ENCODE results near the gene HLA-DOA. TPM values are rescaled to one million over a fixed set of nuclear protein-coding genes. Genes with fewer than 3 reads are reported as not detected.

HLA-DOA gene
- total and polyA plus RNA-seq, 2 donors (not counting 1 experiment from before 2014, with no cell fraction given), result 209 to 338 TPM

DNA sequence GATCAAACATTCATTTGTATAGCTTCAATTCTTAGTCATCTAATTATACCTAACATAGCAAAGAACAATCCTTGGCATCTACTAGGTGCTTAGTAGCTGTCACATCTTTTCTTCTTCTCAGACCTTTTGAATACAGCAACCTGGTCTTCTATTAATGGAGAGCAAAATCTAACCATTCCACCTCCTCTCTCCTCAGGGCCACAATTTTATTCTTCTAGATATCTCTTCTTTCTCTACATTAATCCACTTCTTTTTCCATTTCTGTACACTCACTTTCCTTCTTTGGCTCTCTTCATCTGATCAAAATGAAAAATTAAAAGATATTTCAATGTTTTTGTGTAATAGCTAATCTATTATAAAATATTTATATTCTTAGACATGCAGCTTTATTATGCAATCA lies 9.0 kb upstream of the HLA-DOA start:
- Histone ChIP-seq H3K79me2 (ENCODE audit: control insufficient read depth, insufficient read depth, low read length) (peaks cover 64% of the 10 kb centered on the region), H3K4me2 (replicated peaks; ENCODE audit: low read depth, low read length, poor library complexity, severe bottlenecking) (peak overlapping the region; percentile 68), H3K27ac (ENCODE audit: low read length in 2 of 2) (peak overlapping the region; percentile 98 to 100), H3K9me3 (ENCODE audit: control extremely low read depth in 1 of 3, control insufficient read depth in 2 of 3, insufficient read depth in 1 of 3, low read length in 2 of 3) (no peaks in the 10 kb centered on the region), H4K20me1 (ENCODE audit: control insufficient read depth, insufficient read depth, low read length, poor library complexity, severe bottlenecking) (no peaks in the 10 kb centered on the region), H3K4me1 (ENCODE audit: control insufficient read depth in 2 of 2, insufficient read depth in 2 of 2, low read length in 2 of 2) (peaks cover 71 to 74% of the 10 kb centered on the region in 2 donors), H3K27me3 (replicated peaks in 1 of 4; ENCODE audit: control extremely low read depth in 1 of 4, control insufficient read depth in 3 of 4, insufficient read depth in 4 of 4, low read length in 3 of 4) (no peaks in the 10 kb centered on the region), H2AFZ (ENCODE audit: insufficient read depth, low read depth, low read length, poor library complexity, severe bottlenecking) (no peak overlapping the region), H3K4me3 (ENCODE audit: control extremely low read depth in 1 of 5, extremely low read depth in 1 of 5, insufficient read depth in 1 of 5, low read depth in 2 of 5, low read length in 4 of 5) (peak overlapping the region in 2 of 5 experiments; percentile 8 to 16), H3K36me3 (replicated peaks in 1 of 2; ENCODE audit: control extremely low read depth in 1 of 2, control insufficient read depth in 1 of 2, extremely low read depth in 1 of 2, insufficient read depth in 2 of 2, low read length in 1 of 2) (no peaks in the 10 kb centered on the region), H3K9ac (ENCODE audit: low read length) (peak overlapping the region; percentile 61)
- ChIA-PET CTCF (interaction anchor here (0.6 to 17.0 kb wide), 10 partner anchors 8 to 230 kb away, joined by 3 to 576 read pairs (median 4); partner anchors contain the start of genes HLA-DPA1 and HLA-DPB1), POLR2A (interaction anchor here (0.7 to 9.6 kb wide), 10 partner anchors 9 to 72 kb away, joined by 3 to 166 read pairs (median 5); partner anchors contain the start of genes BRD2, HLA-DOA, HLA-DPA1 and HLA-DPB1)
- no peaks in the 10 kb centered on the region for H3K27me3 Mint-ChIP-seq
- H3K4me1 Mint-ChIP-seq, result peaks cover 76% of the 10 kb centered on the region
- H3K4me3 Mint-ChIP-seq, result peak overlapping the region; percentile 41
- no peak for ATAC-seq (ENCODE audit: low read depth)
- peak overlapping the region; percentile 96 for H3K27ac Mint-ChIP-seq
- intact Hi-C loops (cut with micrococcal nuclease), result loop anchor here (1.0 kb wide), 1 partner anchor 57 kb away; the partner anchor contains the start of gene HLA-DPB1
- TF ChIP-seq, protein P1, sequence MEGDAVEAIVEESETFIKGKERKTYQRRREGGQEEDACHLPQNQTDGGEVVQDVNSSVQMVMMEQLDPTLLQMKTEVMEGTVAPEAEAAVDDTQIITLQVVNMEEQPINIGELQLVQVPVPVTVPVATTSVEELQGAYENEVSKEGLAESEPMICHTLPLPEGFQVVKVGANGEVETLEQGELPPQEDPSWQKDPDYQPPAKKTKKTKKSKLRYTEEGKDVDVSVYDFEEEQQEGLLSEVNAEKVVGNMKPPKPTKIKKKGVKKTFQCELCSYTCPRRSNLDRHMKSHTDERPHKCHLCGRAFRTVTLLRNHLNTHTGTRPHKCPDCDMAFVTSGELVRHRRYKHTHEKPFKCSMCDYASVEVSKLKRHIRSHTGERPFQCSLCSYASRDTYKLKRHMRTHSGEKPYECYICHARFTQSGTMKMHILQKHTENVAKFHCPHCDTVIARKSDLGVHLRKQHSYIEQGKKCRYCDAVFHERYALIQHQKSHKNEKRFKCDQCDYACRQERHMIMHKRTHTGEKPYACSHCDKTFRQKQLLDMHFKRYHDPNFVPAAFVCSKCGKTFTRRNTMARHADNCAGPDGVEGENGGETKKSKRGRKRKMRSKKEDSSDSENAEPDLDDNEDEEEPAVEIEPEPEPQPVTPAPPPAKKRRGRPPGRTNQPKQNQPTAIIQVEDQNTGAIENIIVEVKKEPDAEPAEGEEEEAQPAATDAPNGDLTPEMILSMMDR (IDR thresholded peaks at IDR 0.05), result no peak
- no peak for TF ChIP-seq EZH2 (IDR thresholded peaks at IDR 0.05; ENCODE audit: borderline replicate concordance, insufficient read depth, low read depth, low read length, poor library complexity, severe bottlenecking)
- no peaks in the 10 kb centered on the region for H3K9me3 Mint-ChIP-seq (ENCODE audit: insufficient read depth)
- DNase-seq, result peak; percentile 44

DNA sequence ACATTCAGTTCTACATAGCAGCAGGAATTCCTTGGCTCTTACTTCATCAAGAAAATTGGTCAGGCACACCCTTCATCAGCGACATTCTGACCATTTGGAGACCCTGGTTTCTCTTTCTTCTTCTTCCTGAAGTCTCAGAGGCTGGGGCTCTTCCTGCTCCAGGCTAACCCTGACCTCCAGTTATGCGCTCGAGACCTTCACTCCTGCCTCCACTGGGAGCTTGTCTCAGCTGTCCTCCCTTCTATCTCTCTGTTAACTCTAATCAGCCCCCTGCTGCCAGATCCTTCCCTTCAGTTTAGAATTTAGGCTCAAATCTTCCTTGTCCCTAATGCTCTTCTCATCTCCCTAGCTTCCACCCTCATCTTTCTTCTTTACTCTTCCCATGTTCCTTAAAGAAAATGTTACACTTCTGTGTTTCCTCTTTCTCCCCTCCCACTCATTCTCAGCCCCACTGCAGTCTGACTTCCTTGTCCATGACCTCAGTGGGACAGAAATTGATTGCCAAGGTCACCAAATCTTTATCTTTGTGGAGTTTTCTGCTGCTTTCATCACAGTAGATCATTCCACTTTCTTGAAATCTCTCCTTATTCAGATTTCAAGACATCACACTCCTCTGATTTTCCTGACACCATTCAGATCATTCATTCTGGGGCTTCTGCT lies 8.4 kb upstream of the HLA-DOA start:
- no peaks in the 10 kb centered on the region for H3K36me3 ChIP-seq (replicated peaks in 1 of 2; ENCODE audit: control extremely low read depth in 1 of 2, control insufficient read depth in 1 of 2, extremely low read depth in 1 of 2, insufficient read depth in 2 of 2, low read length in 1 of 2)
- H3K4me1 ChIP-seq (ENCODE audit: control insufficient read depth in 2 of 2, insufficient read depth in 2 of 2, low read length in 2 of 2), result peaks cover 71 to 74% of the 10 kb centered on the region in 2 donors
- no peaks in the 10 kb centered on the region for H4K20me1 ChIP-seq (ENCODE audit: control insufficient read depth, insufficient read depth, low read length, poor library complexity, severe bottlenecking)
- H3K27me3 ChIP-seq (replicated peaks in 1 of 4; ENCODE audit: control extremely low read depth in 1 of 4, control insufficient read depth in 3 of 4, insufficient read depth in 4 of 4, low read length in 3 of 4), result no peaks in the 10 kb centered on the region
- no peaks in the 10 kb centered on the region for H3K9me3 ChIP-seq (ENCODE audit: control extremely low read depth in 1 of 3, control insufficient read depth in 2 of 3, insufficient read depth in 1 of 3, low read length in 2 of 3)
- 88% methylated on average over 3 of the region's 3 CpGs for WGBS (ENCODE audit: insufficient coverage)
- TF ChIP-seq EZH2 (IDR thresholded peaks at IDR 0.05; ENCODE audit: borderline replicate concordance, insufficient read depth, low read depth, low read length, poor library complexity, severe bottlenecking), result no peak
- TF ChIP-seq, protein P1 (IDR thresholded peaks at IDR 0.05), result no peak
- no peaks in the 10 kb centered on the region for H3K27me3 Mint-ChIP-seq
- DNase-seq (peak; percentile 55), ATAC-seq (ENCODE audit: low read depth) (no peak)
- no peak overlapping the region for H2AFZ ChIP-seq (ENCODE audit: insufficient read depth, low read depth, low read length, poor library complexity, severe bottlenecking)
- H3K4me3 Mint-ChIP-seq, result peak overlapping the region; percentile 41
- intact Hi-C loops (cut with micrococcal nuclease), result loop anchor here (1.0 kb wide), 1 partner anchor 57 kb away; the partner anchor contains the start of gene HLA-DPB1
- peak overlapping the region; percentile 98 to 100 for H3K27ac ChIP-seq (ENCODE audit: low read length in 2 of 2)
- peak overlapping the region; percentile 68 for H3K4me2 ChIP-seq (replicated peaks; ENCODE audit: low read depth, low read length, poor library complexity, severe bottlenecking)
- no peaks in the 10 kb centered on the region for H3K9me3 Mint-ChIP-seq (ENCODE audit: insufficient read depth)
- H3K9ac ChIP-seq (ENCODE audit: low read length), result peak overlapping the region; percentile 61
- H3K27ac Mint-ChIP-seq, result peak overlapping the region; percentile 96
- peaks cover 73% of the 10 kb centered on the region for H3K4me1 Mint-ChIP-seq
- peaks cover 65% of the 10 kb centered on the region for H3K79me2 ChIP-seq (ENCODE audit: control insufficient read depth, insufficient read depth, low read length)
- H3K4me3 ChIP-seq (ENCODE audit: control extremely low read depth in 1 of 5, extremely low read depth in 1 of 5, insufficient read depth in 1 of 5, low read depth in 2 of 5, low read length in 4 of 5), result peak overlapping the region in 1 of 5 experiments; percentile 16
- CTCF ChIA-PET, result interaction anchor here (0.6 to 17.0 kb wide), 14 partner anchors 7 to 231 kb away, joined by 3 to 576 read pairs (median 4); partner anchors contain the start of genes HLA-DPA1, HLA-DPB1 and RING1
- POLR2A ChIA-PET, result interaction anchor here (0.7 to 9.6 kb wide), 7 partner anchors 8 to 62 kb away, joined by 3 to 166 read pairs (median 7); partner anchors contain the start of genes BRD2, HLA-DOA, HLA-DPA1 and HLA-DPB1

Data from B cell (primary cell).